Measurements from ENCODE around the gene RPL36. TPM values are rescaled to one million over a fixed set of nuclear protein-coding genes. Genes with fewer than 3 reads are reported as not detected.

Gene RPL36
- total RNA-seq, 6 donors from 2014 or later: 290 to 626 (median 442) TPM

GRCh38 chr19:5694167-5694955 is 4.3 kb downstream of the RPL36 start:
- Histone ChIP-seq H3K4me3 (no peak overlapping the region), H3K9me3 (no peaks in the 10 kb centered on the region), H3K36me3 (peaks cover 23 to 78% (median 71%) of the 10 kb centered on the region in 4 donors), H3K27ac (no peak overlapping the region), H3K4me1 (peaks cover 11 to 25% (median 18%) of the 10 kb centered on the region in 4 donors), H3K27me3 (no peaks in the 10 kb centered on the region)
- WGBS, 2 donors: 92 to 94% methylated on average over 37 to 41 of the region's 45 CpGs
- DNase-seq: peak in 1 of 2 donors; percentile 77
- no peak for ATAC-seq (ENCODE audit: low FRiP score in 2 of 2)
- TF ChIP-seq POLR2A (IDR thresholded peaks at IDR 0.05): no peak
- TF ChIP-seq POLR2AphosphoS5 (IDR thresholded peaks at IDR 0.05): no peak
- no peak for TF ChIP-seq EP300 (IDR thresholded peaks at IDR 0.05)
- TF ChIP-seq CTCF (IDR thresholded peaks at IDR 0.05): no peak

DNA sequence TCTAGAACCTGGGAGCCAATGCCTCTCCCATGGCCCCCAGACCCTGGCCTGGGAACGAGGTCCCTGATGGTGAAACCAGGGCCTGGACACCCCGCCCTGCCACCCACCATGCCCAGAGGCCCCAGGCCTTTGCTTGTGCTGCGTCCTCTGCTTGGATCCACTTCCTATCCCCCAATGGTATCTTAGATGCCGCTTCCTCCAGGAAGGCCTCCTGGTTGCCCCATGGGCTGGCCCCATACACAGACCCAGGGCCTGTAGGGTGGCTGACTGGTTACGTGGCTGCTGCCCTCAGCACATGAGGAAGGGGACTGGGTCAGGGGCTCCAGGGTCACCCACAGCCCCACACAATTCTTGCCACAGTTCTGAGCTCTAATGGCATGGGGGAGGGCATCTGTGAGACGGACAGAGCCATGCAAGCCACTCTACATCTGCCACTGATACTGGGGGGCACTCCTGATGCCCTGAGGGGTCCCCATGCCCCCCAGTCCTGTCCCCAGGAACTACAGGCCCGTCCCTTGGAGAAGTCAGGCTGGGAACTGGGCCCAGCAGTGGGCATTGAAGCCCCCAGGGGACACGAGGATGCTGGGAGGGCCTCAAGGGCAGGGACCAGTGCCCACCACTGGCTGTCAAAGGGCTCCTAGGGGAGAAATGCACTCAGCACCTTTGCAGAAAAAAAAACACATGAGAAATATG is 5.0 kb downstream of the RPL36 start:
- Histone ChIP-seq H3K4me3 (no peak overlapping the region), H3K4me1 (peaks cover 8 to 19% (median 16%) of the 10 kb centered on the region in 4 donors), H3K27ac (no peak overlapping the region), H3K9me3 (no peaks in the 10 kb centered on the region), H3K27me3 (no peaks in the 10 kb centered on the region), H3K36me3 (peaks cover 23 to 86% (median 74%) of the 10 kb centered on the region in 4 donors)
- 88% methylated on average over 3 to 8 of the region's 8 CpGs for WGBS, 2 donors
- TF ChIP-seq EP300 (IDR thresholded peaks at IDR 0.05) (no peak), CTCF (IDR thresholded peaks at IDR 0.05) (no peak), POLR2A (IDR thresholded peaks at IDR 0.05) (no peak), POLR2AphosphoS5 (IDR thresholded peaks at IDR 0.05) (no peak)
- ATAC-seq (ENCODE audit: low FRiP score in 2 of 2): no peak
- no peak for DNase-seq

DNA sequence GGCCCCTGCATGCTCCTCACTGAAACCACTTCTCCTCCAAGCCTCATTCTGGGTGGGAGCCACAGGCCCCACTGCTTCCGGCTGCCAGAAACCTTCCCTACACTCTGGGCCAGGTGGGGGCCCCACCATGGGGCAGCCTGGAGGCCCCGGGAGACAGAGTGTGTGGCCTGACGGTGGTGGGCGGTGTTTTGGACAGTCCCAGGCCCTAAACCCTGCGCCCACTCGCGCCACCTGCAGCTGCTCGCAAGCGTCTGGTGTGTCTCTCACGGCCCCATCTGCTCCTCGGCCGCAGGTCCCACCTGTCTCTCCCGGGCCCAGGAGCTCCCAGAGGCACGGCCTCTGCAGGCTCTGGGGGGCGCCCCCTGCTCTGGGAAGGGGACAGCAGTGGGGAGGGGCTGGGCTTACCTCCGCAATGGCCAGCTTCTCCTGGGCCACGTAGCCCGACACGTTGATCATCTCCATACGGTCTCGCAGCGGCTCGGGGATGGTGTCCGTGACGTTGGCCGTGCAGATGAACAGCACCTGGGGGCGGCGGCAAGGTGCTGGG is 5.6 kb downstream of the RPL36 start:
- no peak overlapping the region for H3K27ac ChIP-seq
- H3K4me3 ChIP-seq: no peak overlapping the region
- no peaks in the 10 kb centered on the region for H3K27me3 ChIP-seq
- H3K9me3 ChIP-seq: no peaks in the 10 kb centered on the region
- 91 to 93% methylated on average over 12 to 28 of the region's 28 CpGs for WGBS, 2 donors
- no peak for TF ChIP-seq POLR2A (IDR thresholded peaks at IDR 0.05)
- no peak for TF ChIP-seq EP300 (IDR thresholded peaks at IDR 0.05)
- no peak for TF ChIP-seq CTCF (IDR thresholded peaks at IDR 0.05)
- no peak for TF ChIP-seq POLR2AphosphoS5 (IDR thresholded peaks at IDR 0.05)
- DNase-seq (peak in 1 of 2 donors; percentile 51), ATAC-seq (ENCODE audit: low FRiP score in 2 of 2) (no peak)
- H3K4me1 ChIP-seq: peaks cover 8 to 17% (median 16%) of the 10 kb centered on the region in 4 donors
- peaks cover 23 to 92% (median 80%) of the 10 kb centered on the region in 4 donors for H3K36me3 ChIP-seq

GRCh38 chr19:5696196-5697021 is 6.3 kb downstream of the RPL36 start:
- Histone ChIP-seq H3K36me3 (peaks cover 23 to 98% (median 84%) of the 10 kb centered on the region in 4 donors), H3K4me1 (peaks cover 8 to 11% (median 10%) of the 10 kb centered on the region in 4 donors), H3K27me3 (no peaks in the 10 kb centered on the region), H3K27ac (no peak overlapping the region), H3K4me3 (no peak overlapping the region), H3K9me3 (no peaks in the 10 kb centered on the region)
- DNase-seq: peak in 1 of 2 donors; percentile 81
- TF ChIP-seq POLR2AphosphoS5 (IDR thresholded peaks at IDR 0.05) (no peak), CTCF (IDR thresholded peaks at IDR 0.05) (no peak), POLR2A (IDR thresholded peaks at IDR 0.05) (no peak)
- ATAC-seq (ENCODE audit: low FRiP score in 2 of 2): no peak
- WGBS, 2 donors: 91 to 94% methylated on average over 20 to 33 of the region's 42 CpGs

Data from upper lobe of left lung (tissue), 6 donors.